PC-9 (cell line): ENCODE data around the gene GLRA3. TPM values are rescaled to one million over a fixed set of nuclear protein-coding genes. Genes with fewer than 3 reads are reported as not detected.

Experiments
- BruUV-seq: library from RNA; stranded (reverse); fragments of 400-500 nt; replicated peaks from 2 replicates; lab custom pipeline; 2021; lab: Mats Ljungman, UMichigan
- CTCF ChIA-PET: fragments of 300-600 bp; sonication (Branson Sonifier 250); formaldehyde crosslinking; loops from one replicate; lab custom pipeline; 2022; ENCODE audit warnings: antibody characterized with exemption; lab: Charles Lee
- POLR2A ChIA-PET: fragments of 300-600 bp; sonication (Branson Sonifier 250); formaldehyde crosslinking; loops from one replicate; lab custom pipeline; 2022; ENCODE audit warnings: antibody characterized with exemption; ENCODE audit not compliant: unreplicated experiment; lab: Charles Lee
- DNase-seq, 2 experiments: peaks; one replicate each; pipeline versions ENCODE4 v3.0.0 to v3.0.0-alpha.2; 2015 to 2022; ENCODE audit warnings: mixed read lengths in 1 of 2
- H2AFZ ChIP-seq: fragments of 200-600 bp; sonication (generic); 2 replicates; pipeline ENCODE4 v1.8.1; 2017; ENCODE audit warnings: antibody characterized with exemption
- H3F3A ChIP-seq: fragments of 200-600 bp; sonication (generic); 2 replicates; pipeline ENCODE4 v1.8.1; 2017; ENCODE audit warnings: antibody characterized with exemption, mild to moderate bottlenecking, low read depth; ENCODE audit not compliant: insufficient read depth
- H3K27ac ChIP-seq: fragments of 200-600 bp; sonication (generic); 2 replicates; pipeline ENCODE4 v1.6.1; 2016; ENCODE audit warnings: mixed run types
- H3K27me3 ChIP-seq: fragments of 200-600 bp; sonication (generic); 2 replicates; pipeline ENCODE4 v1.6.1; 2016; ENCODE audit warnings: low read depth, mixed run types; ENCODE audit not compliant: insufficient read depth
- H3K36me3 ChIP-seq: fragments of 200-600 bp; sonication (generic); 2 replicates; pipeline ENCODE4 v1.6.1; 2016; ENCODE audit warnings: low read depth, mixed run types
- H3K4me1 ChIP-seq: fragments of 200-600 bp; sonication (generic); replicated peaks from 2 replicates; pipeline ENCODE4 v1.6.1; 2016; ENCODE audit warnings: mixed run types; ENCODE audit not compliant: insufficient read depth
- H3K4me2 ChIP-seq: fragments of 200-600 bp; sonication (generic); 2 replicates; pipeline ENCODE4 v1.6.1; 2017; ENCODE audit warnings: mixed run types
- H3K4me3 ChIP-seq: fragments of 200-600 bp; sonication (generic); 2 replicates; pipeline ENCODE4 v1.6.1; 2016; ENCODE audit warnings: mixed run types
- H3K79me2 ChIP-seq: fragments of 200-600 bp; sonication (generic); 2 replicates; pipeline ENCODE4 v1.6.1; 2017; ENCODE audit warnings: low read depth, mixed run types
- H3K9me2 ChIP-seq: fragments of 200-600 bp; sonication (generic); 2 replicates; pipeline ENCODE4 v1.8.1; 2017; ENCODE audit warnings: mild to moderate bottlenecking; ENCODE audit not compliant: insufficient read depth
- H3K9me3 ChIP-seq: fragments of 200-600 bp; sonication (generic); 2 replicates; pipeline ENCODE4 v1.8.1; 2016; ENCODE audit warnings: low read depth; ENCODE audit not compliant: insufficient read depth
- H4K20me1 ChIP-seq: fragments of 200-600 bp; sonication (generic); 2 replicates; pipeline ENCODE4 v1.8.1; 2017; ENCODE audit not compliant: insufficient read depth
- EZH2 ChIP-seq: fragments of 200-600 bp; sonication (generic); IDR thresholded peaks from 2 replicates; pipeline ENCODE4 v1.8.0; 2017; ENCODE audit warnings: antibody characterized with exemption, low read depth
- intact Hi-C: fragments of 100-400 bp; cut with micrococcal nuclease; formaldehyde crosslinking; loops from one replicate; pipeline ENCODE4 v1.10.0; 2022; ENCODE audit not compliant: unreplicated experiment
- total RNA-seq: library from RNA; stranded (reverse); gene quantifications from 2 replicates; pipeline ENCODE4 v1.2.3, GENCODE V29; 2021
- TF ChIP-seq, protein P1 (sequence below): fragments of 200-600 bp; sonication (generic); conservative IDR thresholded peaks from 2 replicates; pipeline ENCODE4 v1.6.1; 2017; ENCODE audit warnings: mixed run types, antibody characterized with exemption, mild to moderate bottlenecking, moderate library complexity

Gene GLRA3
- total RNA-seq, 1 experiment from 2014 or later: 0.39 TPM

DNA sequence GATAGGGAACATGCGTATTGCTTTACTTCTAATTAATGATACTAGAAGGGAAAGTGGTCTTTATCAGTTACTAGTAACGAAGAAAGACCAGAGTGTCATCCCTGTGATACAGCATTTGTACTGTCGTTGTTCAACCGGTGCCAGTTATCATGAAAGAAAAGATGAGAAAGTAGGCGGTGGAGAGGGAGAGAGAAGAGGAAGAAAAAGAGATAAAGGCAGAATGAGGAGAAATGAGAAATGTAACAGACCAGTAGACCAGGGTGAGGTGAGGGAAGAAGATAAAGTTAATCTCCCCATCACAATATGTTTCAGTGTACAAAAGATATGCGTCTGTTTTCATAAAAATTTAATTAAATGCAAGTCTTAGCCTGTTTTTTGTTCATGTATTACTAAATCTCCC is 171.6 kb downstream of the GLRA3 start:
- no peaks in the 10 kb centered on the region for H3K36me3 ChIP-seq
- CTCF ChIA-PET: no interaction called here
- H3K27me3 ChIP-seq: no peaks in the 10 kb centered on the region
- H3K9me3 ChIP-seq: no peaks in the 10 kb centered on the region
- H3K9me2 ChIP-seq: no peaks in the 10 kb centered on the region
- no peaks in the 10 kb centered on the region for H4K20me1 ChIP-seq
- DNase-seq: no peak
- intact Hi-C loops: no loop called here
- no peak overlapping the region for H3K4me3 ChIP-seq
- H2AFZ ChIP-seq: no peak overlapping the region
- BruUV-seq: no TSS peak
- no peaks in the 10 kb centered on the region for H3F3A ChIP-seq
- H3K79me2 ChIP-seq: no peaks in the 10 kb centered on the region
- POLR2A ChIA-PET: no interaction called here
- H3K4me1 ChIP-seq: no peaks in the 10 kb centered on the region
- H3K27ac ChIP-seq: no peak overlapping the region
- no peak for TF ChIP-seq EZH2
- TF ChIP-seq, protein P1, sequence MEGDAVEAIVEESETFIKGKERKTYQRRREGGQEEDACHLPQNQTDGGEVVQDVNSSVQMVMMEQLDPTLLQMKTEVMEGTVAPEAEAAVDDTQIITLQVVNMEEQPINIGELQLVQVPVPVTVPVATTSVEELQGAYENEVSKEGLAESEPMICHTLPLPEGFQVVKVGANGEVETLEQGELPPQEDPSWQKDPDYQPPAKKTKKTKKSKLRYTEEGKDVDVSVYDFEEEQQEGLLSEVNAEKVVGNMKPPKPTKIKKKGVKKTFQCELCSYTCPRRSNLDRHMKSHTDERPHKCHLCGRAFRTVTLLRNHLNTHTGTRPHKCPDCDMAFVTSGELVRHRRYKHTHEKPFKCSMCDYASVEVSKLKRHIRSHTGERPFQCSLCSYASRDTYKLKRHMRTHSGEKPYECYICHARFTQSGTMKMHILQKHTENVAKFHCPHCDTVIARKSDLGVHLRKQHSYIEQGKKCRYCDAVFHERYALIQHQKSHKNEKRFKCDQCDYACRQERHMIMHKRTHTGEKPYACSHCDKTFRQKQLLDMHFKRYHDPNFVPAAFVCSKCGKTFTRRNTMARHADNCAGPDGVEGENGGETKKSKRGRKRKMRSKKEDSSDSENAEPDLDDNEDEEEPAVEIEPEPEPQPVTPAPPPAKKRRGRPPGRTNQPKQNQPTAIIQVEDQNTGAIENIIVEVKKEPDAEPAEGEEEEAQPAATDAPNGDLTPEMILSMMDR: no peak
- H3K4me2 ChIP-seq: no peak overlapping the region

DNA sequence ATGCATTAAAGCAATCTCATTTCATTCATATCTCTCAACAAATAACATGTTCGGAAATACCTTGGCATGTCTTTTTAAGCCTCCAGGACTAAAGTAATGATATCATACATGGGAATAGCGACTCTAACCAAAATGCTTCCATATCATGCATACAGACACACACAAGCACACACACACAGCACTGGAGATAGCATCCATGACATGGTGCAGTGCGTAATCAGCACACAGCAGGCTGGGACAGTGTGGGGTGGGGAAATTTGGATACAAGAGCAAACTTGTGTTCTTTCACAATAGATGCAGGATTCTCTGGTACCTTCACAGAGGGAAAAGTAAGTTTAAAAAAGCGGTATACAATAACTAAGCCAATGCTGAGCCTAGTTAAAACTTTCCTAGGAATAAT is 174.4 kb downstream of the GLRA3 start:
- BruUV-seq: no TSS peak
- no peak for DNase-seq
- no peak overlapping the region for H2AFZ ChIP-seq
- intact Hi-C loops: no loop called here
- no peak overlapping the region for H3K27ac ChIP-seq
- POLR2A ChIA-PET: no interaction called here
- H3F3A ChIP-seq: no peaks in the 10 kb centered on the region
- no peaks in the 10 kb centered on the region for H3K4me1 ChIP-seq
- H4K20me1 ChIP-seq: no peaks in the 10 kb centered on the region
- H3K9me2 ChIP-seq: no peaks in the 10 kb centered on the region
- no peaks in the 10 kb centered on the region for H3K27me3 ChIP-seq
- no peaks in the 10 kb centered on the region for H3K79me2 ChIP-seq
- CTCF ChIA-PET: no interaction called here
- no peak overlapping the region for H3K4me2 ChIP-seq
- no peaks in the 10 kb centered on the region for H3K36me3 ChIP-seq
- no peaks in the 10 kb centered on the region for H3K9me3 ChIP-seq
- no peak overlapping the region for H3K4me3 ChIP-seq
- TF ChIP-seq, protein P1: no peak
- TF ChIP-seq EZH2: no peak

DNA sequence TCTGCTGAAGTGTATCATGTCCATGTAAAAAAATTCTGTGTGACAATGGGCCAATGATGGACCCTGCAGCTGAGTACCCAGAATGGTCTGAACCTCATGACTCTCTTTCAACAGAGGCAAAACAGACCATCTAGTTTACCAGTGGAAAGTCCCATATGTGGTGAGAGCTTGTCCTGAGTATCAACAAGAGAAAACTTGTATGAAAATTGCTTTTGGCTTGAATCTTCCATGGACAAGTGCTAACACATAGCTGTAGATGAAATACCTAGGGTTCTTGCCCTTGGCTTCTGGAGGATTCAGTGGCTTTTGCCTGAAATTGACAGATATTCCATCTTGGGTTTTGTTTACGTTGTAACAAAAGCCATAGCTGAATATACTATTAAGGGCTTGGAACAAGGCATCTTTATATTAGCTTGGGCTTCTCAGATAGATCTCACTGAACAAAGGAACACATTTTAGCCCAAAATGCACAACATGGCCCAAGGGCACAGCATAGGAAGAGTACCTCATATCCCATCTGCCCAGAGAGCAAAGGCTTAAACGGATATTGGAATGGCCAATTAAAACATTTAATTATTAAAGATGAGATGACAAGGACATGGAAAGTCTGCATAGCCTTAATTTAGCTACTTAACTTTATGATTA is 178.2 kb downstream of the GLRA3 start:
- Histone ChIP-seq H3K27ac (no peak overlapping the region), H3K9me3 (no peaks in the 10 kb centered on the region), H2AFZ (no peak overlapping the region), H3K27me3 (no peaks in the 10 kb centered on the region), H3K79me2 (no peaks in the 10 kb centered on the region), H3K9me2 (no peaks in the 10 kb centered on the region), H3K4me2 (no peak overlapping the region), H3K4me1 (no peaks in the 10 kb centered on the region), H3K36me3 (no peaks in the 10 kb centered on the region), H4K20me1 (no peaks in the 10 kb centered on the region), H3K4me3 (no peak overlapping the region), H3F3A (no peaks in the 10 kb centered on the region)
- ChIA-PET POLR2A (no interaction called here), CTCF (no interaction called here)
- DNase-seq: no peak
- no TSS peak for BruUV-seq
- TF ChIP-seq, protein P1: no peak
- no peak for TF ChIP-seq EZH2
- intact Hi-C loops: no loop called here
